Keratinocyte (primary cell): ENCODE data around the gene SETD2. TPM values are rescaled to one million over a fixed set of nuclear protein-coding genes. Genes with fewer than 3 reads are reported as not detected.
A peak's percentile ranks its signal among the peaks of the same experiment; 100 is the strongest.

Source experiments
- DNase-seq: peaks from one replicate; pipeline ENCODE4 v3.0.0-alpha.2; 2011; ENCODE audit warnings: low read depth, missing footprints, low spot score
- FAIRE-seq: peaks from 2 replicates; lab custom pipeline; 2011; peaks lifted over from hg19 to GRCh38; lab: Jason Lieb, UNC
- H2AFZ ChIP-seq: 2 replicates; pipeline ENCODE4 v1.6.0; 2012; ENCODE audit warnings: low read length, control low read depth, inconsistent platforms; ENCODE audit not compliant: control insufficient read depth
- H3K27ac ChIP-seq: 2 replicates; pipeline ENCODE4 v1.5.1; 2011; ENCODE audit warnings: low read length; ENCODE audit not compliant: control insufficient read depth, insufficient read depth
- H3K27me3 ChIP-seq: 3 replicates; pipeline ENCODE4 v1.6.0; 2011; ENCODE audit warnings: low read length; ENCODE audit not compliant: control insufficient read depth, insufficient read depth; ENCODE audit errors: extremely low read depth
- H3K36me3 ChIP-seq, 2 experiments: 2 replicates in 1 of 2; 3 replicates in 1 of 2; pipeline ENCODE4 v1.5.1; 2011; ENCODE audit warnings: low read length in 2 of 2, mild to moderate bottlenecking in 1 of 2; ENCODE audit not compliant: control insufficient read depth in 2 of 2, insufficient read depth in 2 of 2; ENCODE audit errors: extremely low read depth in 1 of 2
- H3K4me1 ChIP-seq: 3 replicates; pipeline ENCODE4 v1.5.1; 2011; ENCODE audit warnings: low read length; ENCODE audit not compliant: control insufficient read depth, insufficient read depth; ENCODE audit errors: extremely low read depth
- H3K4me2 ChIP-seq: 3 replicates; pipeline ENCODE4 v1.6.0; 2011; ENCODE audit warnings: low read depth, low read length; ENCODE audit not compliant: control insufficient read depth, insufficient read depth; ENCODE audit errors: extremely low read depth
- H3K4me3 ChIP-seq, 3 experiments: fragments of 200-600 bp in 1 of 3; sonication (generic) in 1 of 3; 2 replicates in 2 of 3; 3 replicates in 1 of 3; pipeline ENCODE4 v1.5.1; 2011 to 2016; ENCODE audit warnings: low read length in 3 of 3, mild to moderate bottlenecking in 3 of 3, control low read depth in 2 of 3, inconsistent platforms in 1 of 3, low read depth in 1 of 3, mixed read lengths in 1 of 3, mixed run types in 1 of 3, moderate library complexity in 1 of 3; ENCODE audit not compliant: control insufficient read depth in 2 of 3, insufficient read depth in 2 of 3; ENCODE audit errors: extremely low read depth in 1 of 3
- H3K79me2 ChIP-seq: 2 replicates; pipeline ENCODE4 v1.6.0; 2012; ENCODE audit warnings: low read length; ENCODE audit not compliant: control insufficient read depth, insufficient read depth
- H3K9ac ChIP-seq: 3 replicates; pipeline ENCODE4 v1.6.0; 2011; ENCODE audit warnings: low read length; ENCODE audit not compliant: control insufficient read depth, insufficient read depth; ENCODE audit errors: extremely low read depth
- H3K9me1 ChIP-seq: 3 replicates; pipeline ENCODE4 v1.6.0; 2011; ENCODE audit warnings: low read length; ENCODE audit not compliant: control insufficient read depth, insufficient read depth; ENCODE audit errors: extremely low read depth
- H3K9me3 ChIP-seq: 2 replicates; pipeline ENCODE4 v1.5.1; 2012; ENCODE audit warnings: low read depth, low read length; ENCODE audit not compliant: control insufficient read depth
- H4K20me1 ChIP-seq: 3 replicates; pipeline ENCODE4 v1.6.0; 2011; ENCODE audit warnings: low read length; ENCODE audit not compliant: control insufficient read depth, insufficient read depth; ENCODE audit errors: extremely low read depth
- CTCF ChIP-seq, 3 experiments: IDR thresholded peaks in 1 of 3; conservative IDR thresholded peaks in 1 of 3; optimal IDR thresholded peaks in 1 of 3; 2 replicates in 2 of 3; 3 replicates in 1 of 3; pipeline versions ENCODE3 to v1.5.1; 2011; ENCODE audit warnings: low read length in 3 of 3, mild to moderate bottlenecking in 3 of 3, moderate library complexity in 2 of 3, control low read depth in 1 of 3, inconsistent platforms in 1 of 3; ENCODE audit not compliant: insufficient read depth in 2 of 3; ENCODE audit errors: extremely low read depth in 1 of 3
- EZH2 ChIP-seq: IDR thresholded peaks from one replicate; pipeline ENCODE4 v1.6.1; 2012; ENCODE audit warnings: inconsistent platforms, mild to moderate bottlenecking, low read length, moderate library complexity
- dilution Hi-C: fragments of 300-500 bp; cut with MboI; formaldehyde crosslinking; loops from one replicate; pipeline ENCODE4 v1.7.0; 2020; ENCODE audit warnings: low sequenced_read_pairs; ENCODE audit not compliant: extremely low pct_ligation_motif_present
- polyA plus RNA-seq, 5 experiments: library from polyadenylated mRNA; depleted of rRNA in 3 of 5; stranded (reverse) in 3 of 5; stranded (forward) in 1 of 5; unstranded in 1 of 5; fragments of >200 nt; gene quantifications; 1 replicate in 1 of 5; 2 replicates in 3 of 5; 3 replicates in 1 of 5; pipeline versions ENCODE4 v1.2.1 to v1.2.3, GENCODE V29; 2011 to 2012; ENCODE audit warnings: missing spikeins in 2 of 5, low read depth in 1 of 5, low replicate concordance in 1 of 5
- small RNA-seq, 3 experiments: library from RNA; depleted of rRNA; stranded (forward); fragments of <200 nt; gene quantifications; one replicate each; pipeline ENCODE3, GENCODE V24; 2012; ENCODE audit warnings: low read depth in 3 of 3, low replicate concordance in 1 of 3; ENCODE audit not compliant: insufficient read length in 3 of 3

The SETD2 gene
- polyA plus RNA-seq, 1 donor (not counting 4 experiments of a cell fraction or from before 2014, with no cell fraction given): 23.3 TPM

DNA sequence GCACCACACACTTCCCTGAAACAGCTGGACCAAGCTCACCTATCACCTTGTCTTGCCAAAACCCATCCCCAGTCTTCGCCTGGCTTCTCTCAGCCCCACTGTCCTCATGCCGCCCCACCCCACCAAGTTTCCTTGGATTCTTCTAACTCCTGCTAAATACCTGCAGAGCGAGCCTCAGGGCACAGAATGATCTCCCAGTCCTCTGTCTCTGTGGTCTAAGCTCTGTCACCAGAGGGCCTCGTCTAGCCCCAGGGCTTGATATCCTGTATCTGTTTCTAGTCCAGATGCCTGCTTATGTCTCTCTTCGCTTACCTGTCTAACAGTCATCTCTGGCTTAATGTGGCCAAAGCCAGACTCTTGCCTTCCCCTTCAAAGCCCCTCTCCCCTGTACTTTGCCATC is 197.1 kb downstream of the SETD2 start:
- no peak overlapping the region for H3K4me2 ChIP-seq
- FAIRE-seq (peak; percentile 63), DNase-seq (no peak)
- H3K27me3 ChIP-seq: no peaks in the 10 kb centered on the region
- H3K9ac ChIP-seq: no peak overlapping the region
- H3K9me3 ChIP-seq: no peaks in the 10 kb centered on the region
- H3K9me1 ChIP-seq: peaks cover 5% of the 10 kb centered on the region
- dilution Hi-C loops: no loop called here
- H2AFZ ChIP-seq: no peak overlapping the region
- H4K20me1 ChIP-seq: peaks cover 52% of the 10 kb centered on the region
- no peak overlapping the region for H3K27ac ChIP-seq
- H3K4me1 ChIP-seq: peaks cover 32% of the 10 kb centered on the region
- TF ChIP-seq CTCF (optimal IDR thresholded peaks at IDR 0.05 in 1 of 3, IDR thresholded peaks at IDR 0.05 in 1 of 3, conservative IDR thresholded peaks at IDR 0.05 in 1 of 3; ENCODE audit: extremely low read depth in 1 of 3, insufficient read depth in 2 of 3, low read length in 3 of 3) (peak in 1 of 3 experiments; percentile 18), EZH2 (no peak)
- H3K36me3 ChIP-seq: peaks cover 17 to 26% of the 10 kb centered on the region in 2 experiments
- no peak overlapping the region for H3K4me3 ChIP-seq
- peaks cover 82% of the 10 kb centered on the region for H3K79me2 ChIP-seq

Small RNA genes lying within 50 kb of the gene (small RNA-seq; reads per million reads assigned to genes)
- 0 reads per million in 3 experiments for gene MRPL57P3

Other genes starting within 250 kb of the SETD2 start
- 24.0 to 41.9 TPM (median 27.5 TPM) in 3 replicates for gene CCDC12, start 187.4 kb downstream of the SETD2 start, polyA plus RNA-seq
- 22.8 to 48.7 TPM (median 28.7 TPM) in 3 replicates for gene NBEAL2, start 184.4 kb downstream of the SETD2 start, polyA plus RNA-seq
- 6.2 to 9.2 TPM (median 7.2 TPM) in 3 replicates for gene KIF9, start 118.7 kb upstream of the SETD2 start, polyA plus RNA-seq
- 33.4 to 40.0 TPM (median 37.3 TPM) in 3 replicates for gene KLHL18, start 118.8 kb upstream of the SETD2 start, polyA plus RNA-seq
- gene PTPN23, start 216.9 kb upstream of the SETD2 start, polyA plus RNA-seq: 1.3 to 2.7 TPM (median 1.6 TPM) in 3 replicates